Hepatocyte (in vitro differentiated cells): ENCODE measurements around the gene ARAP1.

Experiments used
- EZH2phosphoT487 ChIP-seq: fragments of 200-600 bp; sonication (generic); IDR thresholded peaks from one replicate; pipeline ENCODE4 v1.6.1; 2018; ENCODE audit warnings: antibody characterized with exemption, mild to moderate bottlenecking, low read depth, moderate library complexity; ENCODE audit not compliant: unreplicated experiment, severe bottlenecking
- TF ChIP-seq, protein P1 (sequence below): fragments of 200-600 bp; sonication (generic); IDR thresholded peaks from 2 replicates; pipeline ENCODE4 v1.5.1; 2016; ENCODE audit warnings: antibody characterized with exemption, mild to moderate bottlenecking; ENCODE audit not compliant: poor library complexity

DNA sequence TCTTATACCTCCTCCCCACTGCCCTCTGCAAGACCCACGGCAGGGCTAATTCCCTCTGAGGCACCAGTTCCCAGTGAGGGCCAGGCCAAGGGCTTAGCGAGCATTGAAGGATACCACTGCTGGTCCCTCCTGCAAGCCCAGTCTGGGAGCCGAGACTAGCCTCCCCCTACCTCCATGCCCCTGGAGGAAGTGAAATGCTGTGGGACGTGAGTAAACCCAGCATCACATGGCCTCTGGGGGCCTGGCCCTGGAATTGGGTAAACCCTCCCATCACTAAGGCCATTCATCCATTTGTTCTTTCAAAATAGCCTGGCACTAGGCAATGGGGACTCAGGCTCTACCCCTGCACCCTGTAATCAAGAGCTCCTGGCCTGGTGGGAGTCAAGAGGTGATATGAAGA lies 24.7 kb downstream of the ARAP1 start:
- TF ChIP-seq, protein P1, sequence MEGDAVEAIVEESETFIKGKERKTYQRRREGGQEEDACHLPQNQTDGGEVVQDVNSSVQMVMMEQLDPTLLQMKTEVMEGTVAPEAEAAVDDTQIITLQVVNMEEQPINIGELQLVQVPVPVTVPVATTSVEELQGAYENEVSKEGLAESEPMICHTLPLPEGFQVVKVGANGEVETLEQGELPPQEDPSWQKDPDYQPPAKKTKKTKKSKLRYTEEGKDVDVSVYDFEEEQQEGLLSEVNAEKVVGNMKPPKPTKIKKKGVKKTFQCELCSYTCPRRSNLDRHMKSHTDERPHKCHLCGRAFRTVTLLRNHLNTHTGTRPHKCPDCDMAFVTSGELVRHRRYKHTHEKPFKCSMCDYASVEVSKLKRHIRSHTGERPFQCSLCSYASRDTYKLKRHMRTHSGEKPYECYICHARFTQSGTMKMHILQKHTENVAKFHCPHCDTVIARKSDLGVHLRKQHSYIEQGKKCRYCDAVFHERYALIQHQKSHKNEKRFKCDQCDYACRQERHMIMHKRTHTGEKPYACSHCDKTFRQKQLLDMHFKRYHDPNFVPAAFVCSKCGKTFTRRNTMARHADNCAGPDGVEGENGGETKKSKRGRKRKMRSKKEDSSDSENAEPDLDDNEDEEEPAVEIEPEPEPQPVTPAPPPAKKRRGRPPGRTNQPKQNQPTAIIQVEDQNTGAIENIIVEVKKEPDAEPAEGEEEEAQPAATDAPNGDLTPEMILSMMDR, result no peak
- TF ChIP-seq EZH2phosphoT487, result no peak
